Fibroblast of skin of left quadriceps (primary cell): Measurements from ENCODE around the gene TCAP.

Experiments
- DNase-seq, 2 experiments: peaks; one replicate each; pipeline ENCODE4 v3.0.0-alpha.2; 2013; ENCODE audit warnings: low read depth in 2 of 2

TCAP gene

GRCh38 chr17:39651923-39652586, 13.1 kb upstream of the TCAP start:
- no peak for DNase-seq

- DNase-seq: no peak
These were observed 12.4 kb upstream of the TCAP start for GRCh38 chr17:39652587-39653315.

- no peak for DNase-seq
These were observed 11.9 kb upstream of the TCAP start for GRCh38 chr17:39653316-39653661.

GRCh38 chr17:39653662-39654331, 11.4 kb upstream of the TCAP start:
- DNase-seq: no peak

- DNase-seq: no peak
These were observed 10.0 kb upstream of the TCAP start for GRCh38 chr17:39655105-39655504.

- no peak for DNase-seq
These were observed 6.8 kb upstream of the TCAP start for GRCh38 chr17:39658346-39658745.

GRCh38 chr17:39658760-39659159, 6.4 kb upstream of the TCAP start:
- no peak for DNase-seq

GRCh38 chr17:39659279-39660010, 5.7 kb upstream of the TCAP start:
- no peak for DNase-seq

GRCh38 chr17:39660011-39660360, 5.2 kb upstream of the TCAP start:
- no peak for DNase-seq

- DNase-seq: no peak
These were observed 4.5 kb upstream of the TCAP start for GRCh38 chr17:39660397-39661385.

- no peak for DNase-seq
These were observed 3.2 kb upstream of the TCAP start for GRCh38 chr17:39661744-39662541.

GRCh38 chr17:39662551-39663339, 2.4 kb upstream of the TCAP start:
- no peak for DNase-seq

- no peak for DNase-seq
These were observed 1.8 kb upstream of the TCAP start for GRCh38 chr17:39663340-39663687.

- DNase-seq: no peak
These were observed 1.2 kb upstream of the TCAP start for GRCh38 chr17:39663688-39664580.

- no peak for DNase-seq
These were observed 584 bp downstream of the TCAP start for GRCh38 chr17:39665642-39666224.

- DNase-seq: no peak
These were observed 1.1 kb downstream of the TCAP start for GRCh38 chr17:39666231-39666600.

GRCh38 chr17:39666601-39667261, 1.6 kb downstream of the TCAP start:
- DNase-seq: no peak
